Sigmoid colon (tissue), 7 donors: ENCODE results near the gene ETFDH. TPM values are rescaled to one million over a fixed set of nuclear protein-coding genes. Genes with fewer than 3 reads are reported as not detected.
A peak's percentile ranks its signal among the peaks of the same experiment; 100 is the strongest.

Experiments used
- DNase-seq: peaks from one replicate; pipeline ENCODE4 v3.0.0-alpha.2; 2019
- H3K27ac ChIP-seq, 4 donors: fragments of 200-600 bp; sonication (generic); one replicate each; pipeline ENCODE4 v1.5.1; 2016 to 2019; ENCODE audit warnings: mild to moderate bottlenecking in 1 of 4
- H3K27me3 ChIP-seq, 3 donors: fragments of 200-600 bp; sonication (generic); one replicate each; pipeline ENCODE4 v1.5.1; 2019; ENCODE audit warnings: mild to moderate bottlenecking in 1 of 3
- H3K36me3 ChIP-seq, 4 donors: fragments of 200-600 bp; sonication (generic); one replicate each; pipeline ENCODE4 v1.5.1; 2016 to 2019
- H3K4me1 ChIP-seq, 4 donors: fragments of 200-600 bp; sonication (generic); one replicate each; pipeline ENCODE4 v1.5.1; 2017 to 2019
- H3K4me3 ChIP-seq, 4 donors: fragments of 200-600 bp; sonication (generic); one replicate each; pipeline ENCODE4 v1.5.1; 2017 to 2019; ENCODE audit warnings: mild to moderate bottlenecking in 2 of 4, moderate library complexity in 1 of 4
- H3K9me3 ChIP-seq, 4 donors: fragments of 200-600 bp in 3 of 4; sonication (generic) in 3 of 4; one replicate each; pipeline versions ENCODE4 v1.5.1 to v1.6.1; 2013 to 2019
- CTCF ChIP-seq, 4 experiments: fragments of 450-650 bp in 3 of 4; fragments of 200-600 bp in 1 of 4; IDR thresholded peaks; one replicate each; pipeline ENCODE4 v1.5.1; 2016 to 2019; ENCODE audit warnings: antibody characterized with exemption in 4 of 4, mild to moderate bottlenecking in 3 of 4, moderate library complexity in 2 of 4
- EP300 ChIP-seq, 4 donors: sonication (generic); formaldehyde crosslinking; IDR thresholded peaks; one replicate each; pipeline ENCODE4 v1.6.1; 2017; ENCODE audit warnings: antibody characterized with exemption in 4 of 4
- POLR2A ChIP-seq, 2 donors: fragments of 450-650 bp; IDR thresholded peaks; one replicate each; pipeline ENCODE4 v1.6.1; 2016; ENCODE audit warnings: antibody characterized with exemption in 2 of 2, mild to moderate bottlenecking in 2 of 2, moderate library complexity in 2 of 2
- POLR2AphosphoS5 ChIP-seq, 4 donors: sonication (generic); formaldehyde crosslinking; IDR thresholded peaks; one replicate each; pipeline ENCODE4 v1.6.1; 2017; ENCODE audit warnings: antibody characterized with exemption in 4 of 4
- WGBS, 2 donors: extraction: QIAGEN DNeasy Blood & Tissue Kit; methylation state at CpG; one replicate each; pipeline ENCODE4 v1.1.7; 2013; 5-methylcytosine and 5-hydroxymethylcytosine counted together
- intact Hi-C: fragments of 100-400 bp; cut with DNase I; formaldehyde crosslinking; loops from one replicate; pipeline ENCODE4 v1.15.1; 2023
- polyA plus RNA-seq, 3 donors: library from polyadenylated mRNA; stranded (reverse); fragments of 200-250 nt; gene quantifications; one replicate each; pipeline ENCODE4 v1.2.3, GENCODE V29; 2013
- total RNA-seq, 4 donors: library from RNA; depleted of rRNA; stranded (reverse); fragments of >200 nt; gene quantifications; one replicate each; pipeline ENCODE4 v1.1.0, GENCODE V29; 2016
- donor health status: healthy with polysubstance abuse.
- donor health status: Bipolar disorder and iron deficiency.
- donor health status: healthy.

Gene ETFDH
- total and polyA plus RNA-seq, 7 donors, result 20.4 to 74.7 (median 31.6) TPM

DNA sequence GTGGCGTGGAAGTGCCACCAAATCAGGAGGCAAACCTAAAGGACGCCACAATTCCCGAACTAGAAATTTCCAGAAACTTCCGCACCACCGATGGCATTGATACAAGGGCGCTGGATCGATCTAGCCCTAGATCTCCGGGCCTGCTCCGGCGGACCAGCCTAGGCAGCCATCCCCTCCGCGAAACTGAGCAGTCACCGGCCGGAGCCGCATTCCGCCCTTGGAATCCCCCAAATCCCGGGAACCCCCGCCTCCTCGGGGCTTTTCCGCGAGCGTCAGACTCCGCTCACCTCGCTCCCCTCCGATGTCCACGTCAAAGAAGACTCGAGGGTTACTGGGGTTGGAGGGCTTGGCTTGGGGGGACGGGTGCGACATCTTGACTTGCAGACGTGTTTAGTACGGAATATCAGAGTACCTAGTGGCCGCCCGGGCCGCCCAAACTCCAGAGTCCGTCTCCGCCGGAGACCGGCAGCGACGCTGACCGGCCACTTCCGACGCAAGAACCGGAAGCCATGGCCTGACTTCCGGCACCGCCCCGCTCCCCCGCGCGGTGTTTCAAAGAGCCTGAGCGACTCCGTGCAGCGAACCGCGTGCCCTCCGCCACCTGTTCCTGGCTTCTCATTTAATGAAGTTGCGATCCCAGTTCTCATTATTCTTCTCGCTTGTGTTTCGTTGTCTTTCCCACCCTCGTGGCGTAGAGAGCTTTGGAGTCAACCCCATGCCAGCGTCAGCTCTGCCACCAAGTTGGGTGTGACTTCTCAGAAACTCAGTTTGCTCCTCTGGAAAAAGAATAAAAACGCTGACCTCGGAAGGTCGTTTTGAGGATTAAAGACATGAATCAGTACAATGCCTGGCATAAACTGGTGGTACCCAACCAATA, 51.1 kb downstream of the ETFDH start, which contains the start of gene PPID:
PPID (minus strand) TSS at position 480 of the 877 bp plus-strand sequence; CDS start at position 372, 108 bp downstream.
- 0% methylated on average over 65 of the region's 65 CpGs for WGBS, 2 donors
- DNase-seq, result peak; percentile 88
- TF ChIP-seq POLR2A (IDR thresholded peaks at IDR 0.05), result peak; percentile 68 to 70
- no peak for TF ChIP-seq CTCF (IDR thresholded peaks at IDR 0.05)
- peak in 1 of 4 donors; percentile 1 for TF ChIP-seq EP300 (IDR thresholded peaks at IDR 0.05)
- peak; percentile 77 to 90 (median 84) for TF ChIP-seq POLR2AphosphoS5 (IDR thresholded peaks at IDR 0.05)
- peaks cover 6 to 24% (median 8%) of the 10 kb centered on the region in 4 donors for H3K36me3 ChIP-seq
- H3K27ac ChIP-seq, result peak within 1 kb of the TSS; percentile 82 to 92 (median 89)
- H3K4me1 ChIP-seq, result peaks cover 0 to 14% (median 11%) of the 10 kb centered on the region in 4 donors
- H3K9me3 ChIP-seq, result no peaks in the 10 kb centered on the region
- peak within 1 kb of the TSS; percentile 61 to 85 (median 72) for H3K4me3 ChIP-seq
- no peaks in the 10 kb centered on the region for H3K27me3 ChIP-seq
- intact Hi-C loops, result loop anchor here (2.0 to 5.0 kb wide), 3 partner anchors 46 to 479 kb away; partner anchors contain the start of gene FNIP2

DNA sequence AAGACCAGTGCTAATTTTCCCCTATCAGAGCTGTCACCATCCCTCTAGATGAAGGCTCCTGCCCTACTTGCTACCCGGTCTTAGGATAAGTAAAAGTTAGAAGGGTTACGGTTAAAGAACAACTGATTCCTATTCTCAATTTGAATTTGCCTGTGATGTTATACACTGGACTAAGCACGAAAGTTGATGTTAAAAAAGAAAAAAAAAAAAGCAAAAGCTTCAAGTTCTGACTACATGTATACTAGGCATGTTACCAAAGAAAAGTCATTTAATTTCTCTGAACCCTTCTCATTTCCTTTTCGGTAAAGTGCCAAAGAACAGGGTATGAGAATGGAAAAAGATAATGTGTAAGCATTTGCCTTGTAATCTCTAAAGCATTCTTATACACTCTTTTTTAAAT, 52.5 kb downstream of the ETFDH start:
- peaks cover 0 to 9% (median 5%) of the 10 kb centered on the region in 4 donors for H3K36me3 ChIP-seq
- WGBS, 2 donors, result 88 to 89% methylated on average over 4 of the region's 4 CpGs
- TF ChIP-seq CTCF (IDR thresholded peaks at IDR 0.05) (no peak), POLR2AphosphoS5 (IDR thresholded peaks at IDR 0.05) (no peak), POLR2A (IDR thresholded peaks at IDR 0.05) (no peak)
- no peak overlapping the region for H3K4me3 ChIP-seq
- H3K27ac ChIP-seq, result no peak overlapping the region
- H3K27me3 ChIP-seq, result no peaks in the 10 kb centered on the region
- peaks cover 0 to 14% (median 11%) of the 10 kb centered on the region in 4 donors for H3K4me1 ChIP-seq
- H3K9me3 ChIP-seq, result no peaks in the 10 kb centered on the region
- intact Hi-C loops, result loop anchor here (5.0 kb wide), 1 partner anchor 478 kb away; no protein-coding TSS in a partner anchor
- no peak for DNase-seq

DNA sequence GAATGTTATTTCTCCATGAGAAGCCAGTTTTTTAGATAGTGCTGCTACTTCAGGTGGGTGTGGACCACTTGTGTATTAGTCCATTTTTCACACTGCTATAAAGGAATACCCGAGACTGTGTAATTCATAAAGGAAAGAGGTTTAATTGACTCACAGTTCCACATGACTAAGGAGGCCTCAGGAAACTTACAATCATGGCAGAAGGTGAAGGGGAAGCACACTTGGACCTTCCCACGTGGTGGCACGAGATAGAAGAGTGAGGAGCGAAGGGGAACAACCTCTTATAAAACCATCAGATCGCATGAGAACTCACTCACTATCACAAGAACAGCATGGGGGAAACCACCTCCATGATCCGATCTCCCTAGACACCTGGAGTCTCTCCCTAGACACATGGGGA, 54.5 kb downstream of the ETFDH start:
- no peak for TF ChIP-seq POLR2A (IDR thresholded peaks at IDR 0.05)
- no peak for TF ChIP-seq EP300 (IDR thresholded peaks at IDR 0.05)
- TF ChIP-seq POLR2AphosphoS5 (IDR thresholded peaks at IDR 0.05), result no peak
- no peak for TF ChIP-seq CTCF (IDR thresholded peaks at IDR 0.05)
- intact Hi-C loops, result no loop called here
- no peak for DNase-seq
- WGBS, 2 donors, result 90 to 91% methylated on average over 6 of the region's 6 CpGs
- H3K27ac ChIP-seq, result no peak overlapping the region
- H3K36me3 ChIP-seq, result no peaks in the 10 kb centered on the region
- no peaks in the 10 kb centered on the region for H3K27me3 ChIP-seq
- no peaks in the 10 kb centered on the region for H3K9me3 ChIP-seq
- H3K4me3 ChIP-seq, result no peak overlapping the region
- peaks cover 0 to 16% (median 8%) of the 10 kb centered on the region in 4 donors for H3K4me1 ChIP-seq

GRCh38 chr4:158728236-158728635, 56.1 kb downstream of the ETFDH start:
- 73 to 77% methylated on average over 1 of the region's 1 CpG for WGBS, 2 donors
- no peak overlapping the region for H3K4me3 ChIP-seq
- H3K4me1 ChIP-seq, result peaks cover 0 to 7% (median 0%) of the 10 kb centered on the region in 4 donors
- no peaks in the 10 kb centered on the region for H3K27me3 ChIP-seq
- no peaks in the 10 kb centered on the region for H3K9me3 ChIP-seq
- intact Hi-C loops, result no loop called here
- H3K27ac ChIP-seq, result no peak overlapping the region
- no peaks in the 10 kb centered on the region for H3K36me3 ChIP-seq
- TF ChIP-seq POLR2A (IDR thresholded peaks at IDR 0.05), result no peak
- no peak for TF ChIP-seq EP300 (IDR thresholded peaks at IDR 0.05)
- TF ChIP-seq POLR2AphosphoS5 (IDR thresholded peaks at IDR 0.05), result no peak
- TF ChIP-seq CTCF (IDR thresholded peaks at IDR 0.05), result no peak
- no peak for DNase-seq
